T1000 (cell line): ENCODE measurements around the gene KIRREL2.

Experiments
- DNase-seq: peaks from one replicate; lab custom pipeline; 2025; ENCODE audit warnings: mixed read lengths; lab: John Stamatoyannopoulos, UW

The KIRREL2 gene

DNA sequence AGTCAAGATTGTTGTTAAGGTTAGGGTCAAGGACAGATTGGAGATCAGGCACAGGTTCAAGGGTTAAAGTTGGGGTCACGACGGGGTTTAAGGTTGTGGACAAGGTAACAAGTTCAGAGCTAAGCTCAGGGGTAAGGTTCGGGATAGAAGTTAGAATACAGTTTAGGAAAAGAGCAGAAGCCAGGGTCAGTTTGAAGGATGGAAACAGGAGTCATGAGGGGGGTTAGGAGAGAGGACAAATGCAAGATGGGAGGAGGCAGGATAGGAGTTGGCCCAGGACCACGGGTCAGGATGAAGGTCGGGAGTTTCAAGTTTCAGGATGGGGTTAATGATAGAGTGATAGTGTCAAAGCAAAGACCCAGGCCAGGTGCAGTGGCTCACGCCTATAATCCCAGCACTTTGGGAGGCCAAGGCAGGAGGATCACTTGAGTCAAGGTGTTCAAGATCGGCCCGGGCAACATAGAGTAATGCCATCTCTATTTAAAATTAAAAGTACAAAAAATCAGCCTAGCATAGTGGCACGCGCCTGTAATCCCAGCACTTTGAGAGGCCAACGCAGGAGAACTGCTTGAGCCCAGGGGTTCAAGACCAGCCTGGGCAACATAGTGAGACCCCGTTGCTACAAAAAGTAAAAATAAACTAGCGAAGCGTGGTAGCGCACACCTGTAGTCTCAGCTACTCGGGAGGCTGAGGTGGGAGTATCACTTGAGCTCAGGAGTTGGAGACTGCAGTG is 12.1 kb upstream of the KIRREL2 start:
- DNase-seq = no peak

- no peak for DNase-seq
Measured at GRCh38 chr19:35845215-35846037, 11.3 kb upstream of the KIRREL2 start.

- DNase-seq = no peak
Measured at GRCh38 chr19:35846038-35846668, 10.6 kb upstream of the KIRREL2 start.

- DNase-seq = no peak
Measured at GRCh38 chr19:35847911-35848310, 8.8 kb upstream of the KIRREL2 start.

DNA sequence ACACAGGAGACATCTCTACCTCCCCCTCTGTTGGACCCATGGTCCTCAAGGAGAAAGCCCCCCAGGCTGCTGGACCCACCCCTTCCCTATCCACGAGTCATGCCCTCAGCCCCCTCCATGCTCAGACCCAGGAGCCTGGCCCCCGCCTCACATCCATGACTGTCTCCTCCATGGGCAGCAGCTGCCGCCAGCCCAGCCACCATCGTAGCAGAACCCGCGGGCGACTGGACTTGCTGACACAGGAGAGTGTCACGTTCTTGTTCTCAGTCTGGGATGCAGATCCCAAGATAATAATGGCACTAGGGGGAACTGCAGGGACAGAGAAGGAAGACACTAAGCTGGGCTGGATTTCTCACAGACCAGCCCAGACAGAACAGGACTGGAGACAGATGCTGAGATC is 8.2 kb upstream of the KIRREL2 start:
- no peak for DNase-seq

DNA sequence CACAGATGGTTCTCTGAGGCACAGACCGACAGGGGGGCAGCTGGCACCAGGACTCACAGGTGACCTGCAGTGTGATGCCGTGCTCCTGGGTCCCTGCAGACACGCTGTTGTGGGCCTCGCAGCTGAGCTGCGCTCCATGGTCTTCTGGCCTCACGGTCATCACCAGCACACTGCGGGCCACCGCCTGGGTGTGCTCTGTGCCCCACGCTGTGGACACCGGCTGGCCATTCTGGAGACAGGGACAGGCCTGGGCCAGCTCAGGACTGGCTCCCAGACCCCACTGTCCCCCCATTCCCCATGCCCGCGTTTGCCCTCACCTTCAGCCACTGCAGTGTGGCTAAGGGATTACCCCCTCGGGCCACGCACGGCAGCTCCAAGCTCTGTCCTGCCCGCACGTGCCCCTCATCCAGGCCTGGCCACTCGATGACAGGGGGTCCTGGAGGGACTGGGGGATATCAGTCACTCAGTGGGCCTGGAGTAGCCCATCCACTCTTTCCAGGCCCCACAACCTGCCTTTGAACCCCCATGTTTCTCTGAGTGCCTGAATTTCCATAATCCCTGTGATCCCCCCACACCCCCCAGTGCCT is 7.7 kb upstream of the KIRREL2 start:
- DNase-seq = no peak

DNA sequence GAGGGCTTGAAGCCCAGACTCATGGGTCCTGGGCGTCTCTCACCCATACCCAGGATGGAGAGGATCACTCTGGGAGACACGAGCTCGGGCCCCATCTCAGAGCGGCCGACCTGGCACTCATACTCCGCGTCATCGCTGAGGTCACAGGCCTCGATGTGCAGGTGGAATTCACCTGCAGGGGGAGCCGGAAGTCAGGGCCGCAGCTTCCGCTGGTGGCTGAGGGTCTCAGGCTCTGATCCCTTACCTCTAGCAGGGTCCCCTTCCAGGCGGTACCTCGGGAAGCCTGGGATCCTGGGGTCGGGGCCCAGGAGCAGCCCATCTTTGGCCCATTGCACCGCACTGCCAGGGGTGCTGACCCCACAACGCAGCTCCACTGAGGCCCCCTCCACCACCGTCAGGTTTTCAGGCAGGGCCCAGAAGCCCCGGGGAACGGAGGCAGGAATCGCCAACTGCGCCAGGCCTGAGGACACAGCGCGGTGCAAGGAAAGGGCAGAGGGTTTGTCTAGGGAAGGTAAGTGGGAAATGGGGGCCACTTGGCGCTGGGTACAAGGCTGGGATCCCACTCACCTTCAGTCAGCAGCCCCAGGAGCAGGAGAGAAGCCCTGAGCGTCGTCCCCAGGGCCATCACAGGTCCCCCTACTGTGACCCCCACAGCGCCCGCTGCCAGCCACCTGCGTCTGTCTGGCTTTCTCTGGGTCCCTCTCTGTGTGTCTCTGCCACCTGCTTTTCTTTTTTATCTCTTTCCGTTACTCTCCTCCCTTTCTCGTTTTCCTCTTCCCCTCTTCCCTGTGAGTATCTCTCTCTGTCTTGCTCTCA is 5.3 kb upstream of the KIRREL2 start:
- DNase-seq = no peak

GRCh38 chr19:35852029-35852780 is 4.5 kb upstream of the KIRREL2 start, which contains the start of gene NPHS1:
Gene NPHS1, minus strand, starts transcription at chr19:35852504. Its CDS starts 667 bp downstream, at chr19:35851837.
- no peak for DNase-seq

DNA sequence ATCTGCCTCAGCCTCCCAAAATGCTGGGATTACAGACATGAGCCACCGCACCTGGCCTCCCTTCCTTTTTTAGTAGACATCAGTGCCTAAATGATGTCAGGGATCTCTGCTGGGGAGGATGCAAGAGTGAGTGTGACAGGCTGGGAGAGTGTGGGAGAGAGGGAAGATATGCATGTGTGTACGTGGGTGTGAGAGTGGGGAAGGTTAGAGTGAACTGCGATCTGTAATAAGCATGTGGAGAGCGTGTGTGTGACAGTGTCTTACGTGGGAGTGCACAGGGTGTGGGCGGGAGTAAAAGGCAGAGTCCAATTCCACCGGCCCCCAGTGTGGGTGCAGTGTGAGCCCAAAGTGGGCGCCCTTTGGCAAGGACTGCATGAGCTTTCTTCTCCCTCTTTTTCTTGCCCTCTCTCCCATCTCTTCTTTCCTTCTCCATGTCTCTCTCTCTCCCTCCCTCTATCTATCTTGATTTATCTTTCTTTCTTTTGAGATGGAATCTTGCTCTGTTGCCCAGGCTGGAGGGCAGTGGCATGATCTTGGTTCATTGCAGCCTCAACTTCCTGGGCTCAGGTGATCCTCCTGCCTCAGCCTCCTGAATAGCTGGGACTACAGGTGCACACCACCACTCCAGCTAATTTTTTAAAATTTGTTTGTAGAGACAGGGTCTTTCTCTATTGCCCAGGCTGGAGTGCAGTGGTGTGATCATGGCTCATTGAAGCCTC is 3.5 kb upstream of the KIRREL2 start:
- DNase-seq = no peak

GRCh38 chr19:35858311-35858710 is 1.6 kb downstream of the KIRREL2 start:
- no peak for DNase-seq

GRCh38 chr19:35859414-35859813 is 2.7 kb downstream of the KIRREL2 start:
- no peak for DNase-seq

DNA sequence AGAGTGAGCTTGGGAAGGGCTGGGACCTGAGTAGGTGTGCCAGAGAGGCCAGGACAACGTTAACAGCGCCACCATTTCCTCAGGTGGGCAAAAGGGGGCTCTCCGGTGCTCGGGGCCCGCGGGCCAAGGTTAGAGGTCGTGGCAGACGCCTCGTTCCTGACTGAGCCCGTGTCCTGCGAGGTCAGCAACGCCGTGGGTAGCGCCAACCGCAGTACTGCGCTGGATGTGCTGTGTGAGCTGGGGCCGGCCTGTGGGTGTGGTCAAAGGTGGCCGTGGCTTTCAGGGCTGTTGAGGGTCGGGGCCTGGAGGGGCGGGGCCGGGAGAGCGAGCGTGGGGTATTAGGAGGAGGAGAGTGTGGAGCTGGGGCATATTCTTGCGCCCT is 3.7 kb downstream of the KIRREL2 start:
- DNase-seq = no peak

DNA sequence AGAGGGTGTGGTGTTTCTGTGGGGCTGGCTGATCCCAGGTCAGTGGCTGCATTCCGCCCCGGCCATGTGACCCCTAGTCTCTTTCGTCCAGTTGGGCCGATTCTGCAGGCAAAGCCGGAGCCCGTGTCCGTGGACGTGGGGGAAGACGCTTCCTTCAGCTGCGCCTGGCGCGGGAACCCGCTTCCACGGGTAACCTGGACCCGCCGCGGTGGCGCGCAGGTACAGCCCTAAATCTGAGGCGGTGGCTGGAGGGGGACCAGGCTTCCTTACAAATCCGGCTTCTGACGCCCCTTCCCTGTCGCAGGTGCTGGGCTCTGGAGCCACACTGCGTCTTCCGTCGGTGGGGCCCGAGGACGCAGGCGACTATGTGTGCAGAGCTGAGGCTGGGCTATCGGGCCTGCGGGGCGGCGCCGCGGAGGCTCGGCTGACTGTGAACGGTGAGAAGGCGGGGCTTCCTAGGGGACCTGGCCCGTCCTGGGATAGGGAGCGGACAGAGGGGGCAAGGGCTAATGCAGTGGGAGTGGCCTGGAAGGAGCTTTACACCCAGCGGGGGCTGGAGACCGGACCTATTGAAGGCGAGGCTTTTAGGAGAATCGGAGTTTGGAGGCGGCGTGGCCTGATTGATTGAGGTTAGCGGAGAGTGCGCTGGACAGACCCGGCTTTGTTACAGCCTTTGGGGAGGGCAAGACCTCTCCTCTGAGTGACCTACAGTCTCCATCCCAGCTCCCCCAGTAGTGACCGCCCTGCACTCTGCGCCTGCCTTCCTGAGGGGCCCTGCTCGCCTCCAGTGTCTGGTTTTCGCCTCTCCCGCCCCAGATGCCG is 4.3 kb downstream of the KIRREL2 start:
- DNase-seq = no peak

- no peak for DNase-seq
Measured at GRCh38 chr19:35861640-35862160, 5.0 kb downstream of the KIRREL2 start.

DNA sequence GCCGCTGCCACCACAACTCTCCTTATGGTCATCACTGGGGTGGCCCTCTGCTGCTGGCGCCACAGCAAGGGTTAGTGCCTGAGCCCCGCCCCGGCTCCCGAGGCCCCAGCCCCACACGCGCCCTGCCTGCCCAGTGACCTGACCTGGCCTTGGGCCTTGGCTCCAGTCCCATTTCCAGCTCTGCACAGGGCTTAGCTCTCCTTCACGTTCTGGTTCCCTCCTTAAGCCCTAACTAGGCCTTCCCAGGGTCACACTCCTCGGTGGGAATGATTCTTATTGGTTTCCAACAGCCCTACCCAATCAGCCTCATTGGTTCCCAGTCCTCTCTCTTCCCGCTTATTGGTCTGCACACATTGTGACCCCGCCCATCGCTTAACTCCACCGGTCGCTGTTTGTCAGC is 5.8 kb downstream of the KIRREL2 start:
- DNase-seq = no peak

DNA sequence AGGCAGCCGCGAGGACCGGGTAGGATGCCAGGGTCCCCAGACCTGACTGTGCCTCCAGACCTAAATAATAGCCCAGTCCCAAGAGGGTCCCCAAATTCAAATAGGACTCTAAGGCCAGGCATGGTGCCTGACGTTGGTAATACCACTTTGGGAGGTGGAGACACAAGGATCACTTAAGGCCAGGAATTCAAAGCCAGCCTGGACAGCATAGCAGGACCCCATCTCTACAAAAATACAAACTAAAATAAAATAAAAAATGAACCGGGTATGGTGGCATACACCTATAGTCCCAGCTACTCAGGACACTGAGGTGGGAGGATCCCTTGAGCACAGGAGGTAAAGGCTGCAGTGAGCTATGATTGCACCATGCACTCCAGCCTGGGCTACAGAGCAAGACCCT is 6.3 kb downstream of the KIRREL2 start:
- no peak for DNase-seq

DNA sequence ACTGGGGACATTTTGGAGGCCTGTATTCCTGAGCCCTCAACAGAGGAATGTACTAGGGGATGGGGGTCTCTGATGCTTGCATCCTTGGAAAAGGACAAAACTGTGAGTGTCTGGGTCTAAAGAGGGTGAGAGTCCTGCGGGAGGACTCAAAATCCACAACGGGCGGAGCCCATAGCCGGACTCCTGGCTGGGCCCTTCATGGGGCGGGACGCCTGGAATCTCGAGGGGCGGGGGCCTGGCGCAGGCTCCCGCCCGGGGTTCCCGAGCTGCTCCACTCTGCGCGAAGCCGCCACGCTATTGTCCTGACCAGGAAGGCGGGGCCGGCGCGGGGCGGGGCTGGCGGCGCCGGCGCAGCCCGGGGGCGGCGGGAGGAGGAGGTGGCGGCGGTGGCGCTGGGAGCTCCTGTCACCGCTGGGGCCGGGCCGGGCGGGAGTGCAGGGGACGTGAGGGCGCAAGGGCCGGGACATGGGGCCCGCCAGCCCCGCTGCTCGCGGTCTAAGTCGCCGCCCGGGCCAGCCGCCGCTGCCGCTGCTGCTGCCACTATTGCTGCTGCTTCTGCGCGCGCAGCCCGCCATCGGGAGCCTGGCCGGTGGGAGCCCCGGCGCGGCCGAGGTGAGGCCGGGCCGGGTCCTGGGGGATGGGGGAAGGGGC is 11.6 kb downstream of the KIRREL2 start, which contains the start of gene APLP1:
APLP1 (plus strand) TSS at position 403 of the 651 bp plus-strand sequence; CDS start at position 466, 63 bp downstream.
- peak; percentile 24 for DNase-seq

- no peak for DNase-seq
Measured at GRCh38 chr19:35868823-35869326, 12.2 kb downstream of the KIRREL2 start.
